Effector memory CD4-positive, alpha-beta T cell (primary cell): Measurements from ENCODE around the gene THADA.

Source experiments
- DNase-seq, 3 donors: peaks; one replicate each; pipeline ENCODE4 v3.0.0-alpha.2; 2020
- H3K27ac ChIP-seq: 2 replicates; pipeline ENCODE4 v1.7.0; 2013; ENCODE audit warnings: mild to moderate bottlenecking, low read length, moderate library complexity; ENCODE audit not compliant: insufficient read depth, poor library complexity, severe bottlenecking
- H3K27me3 ChIP-seq: replicated peaks from 2 replicates; pipeline ENCODE4 v1.7.0; 2013; ENCODE audit warnings: mild to moderate bottlenecking, low read length; ENCODE audit not compliant: insufficient read depth, control insufficient read depth, poor library complexity, severe bottlenecking
- H3K36me3 ChIP-seq: 2 replicates; pipeline ENCODE4 v1.7.0; 2013; ENCODE audit warnings: mild to moderate bottlenecking, low read length, moderate library complexity; ENCODE audit not compliant: control insufficient read depth, insufficient read depth
- H3K4me1 ChIP-seq: 2 replicates; pipeline ENCODE4 v1.7.0; 2013; ENCODE audit warnings: low read length, mild to moderate bottlenecking; ENCODE audit not compliant: control insufficient read depth, insufficient read depth, poor library complexity, severe bottlenecking
- H3K4me3 ChIP-seq: 2 replicates; pipeline ENCODE4 v1.7.0; 2013; ENCODE audit warnings: low read length, low read depth, mild to moderate bottlenecking; ENCODE audit not compliant: insufficient read depth, poor library complexity, severe bottlenecking
- H3K9me3 ChIP-seq: 2 replicates; pipeline ENCODE4 v1.7.0; 2013; ENCODE audit warnings: mild to moderate bottlenecking, low read length, moderate library complexity; ENCODE audit not compliant: control insufficient read depth

Gene THADA

DNA sequence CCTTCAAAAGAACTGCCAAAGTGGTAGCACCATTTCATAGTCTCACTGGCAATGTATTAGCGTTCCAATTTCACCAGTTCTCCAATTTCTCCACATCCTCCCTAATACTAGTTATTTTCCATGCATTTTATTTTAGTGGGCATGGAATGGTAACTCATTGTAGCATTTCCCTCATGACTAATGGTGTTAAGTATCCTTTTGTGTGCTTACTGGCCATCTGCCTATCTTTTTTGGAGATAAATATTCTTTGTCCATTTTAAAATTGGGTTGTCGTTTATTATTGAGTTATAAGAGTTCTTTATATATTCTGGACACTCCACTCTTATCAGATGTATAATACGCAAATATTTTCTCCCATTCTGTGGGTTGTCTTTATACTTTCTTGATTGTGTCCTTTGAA, 107.1 kb downstream of the THADA start:
- Histone ChIP-seq H3K27ac (no peak overlapping the region), H3K4me1 (no peaks in the 10 kb centered on the region), H3K36me3 (no peaks in the 10 kb centered on the region), H3K9me3 (no peaks in the 10 kb centered on the region), H3K27me3 (no peaks in the 10 kb centered on the region), H3K4me3 (no peak overlapping the region)
- DNase-seq, result no peak

GRCh38 chr2:43486603-43487002, 109.2 kb downstream of the THADA start:
- no peak overlapping the region for H3K27ac ChIP-seq
- no peak for DNase-seq

GRCh38 chr2:43484323-43484930, 111.4 kb downstream of the THADA start:
- Histone ChIP-seq H3K27ac (no peak overlapping the region), H3K4me1 (no peaks in the 10 kb centered on the region), H3K4me3 (no peak overlapping the region), H3K9me3 (no peaks in the 10 kb centered on the region), H3K27me3 (no peaks in the 10 kb centered on the region), H3K36me3 (no peaks in the 10 kb centered on the region)
- no peak for DNase-seq

More at GRCh38 chr2:43486603-43487002, 109.2 kb downstream of the THADA start:
- H3K4me3 ChIP-seq, result no peak overlapping the region
- no peaks in the 10 kb centered on the region for H3K27me3 ChIP-seq
- H3K4me1 ChIP-seq, result no peaks in the 10 kb centered on the region
- H3K36me3 ChIP-seq, result no peaks in the 10 kb centered on the region
- no peaks in the 10 kb centered on the region for H3K9me3 ChIP-seq

GRCh38 chr2:43482961-43483360, 112.9 kb downstream of the THADA start:
- H3K27me3 ChIP-seq, result no peaks in the 10 kb centered on the region
- DNase-seq, result no peak
- no peaks in the 10 kb centered on the region for H3K9me3 ChIP-seq
- no peak overlapping the region for H3K4me3 ChIP-seq
- H3K36me3 ChIP-seq, result no peaks in the 10 kb centered on the region
- no peaks in the 10 kb centered on the region for H3K4me1 ChIP-seq
- H3K27ac ChIP-seq, result no peak overlapping the region

DNA sequence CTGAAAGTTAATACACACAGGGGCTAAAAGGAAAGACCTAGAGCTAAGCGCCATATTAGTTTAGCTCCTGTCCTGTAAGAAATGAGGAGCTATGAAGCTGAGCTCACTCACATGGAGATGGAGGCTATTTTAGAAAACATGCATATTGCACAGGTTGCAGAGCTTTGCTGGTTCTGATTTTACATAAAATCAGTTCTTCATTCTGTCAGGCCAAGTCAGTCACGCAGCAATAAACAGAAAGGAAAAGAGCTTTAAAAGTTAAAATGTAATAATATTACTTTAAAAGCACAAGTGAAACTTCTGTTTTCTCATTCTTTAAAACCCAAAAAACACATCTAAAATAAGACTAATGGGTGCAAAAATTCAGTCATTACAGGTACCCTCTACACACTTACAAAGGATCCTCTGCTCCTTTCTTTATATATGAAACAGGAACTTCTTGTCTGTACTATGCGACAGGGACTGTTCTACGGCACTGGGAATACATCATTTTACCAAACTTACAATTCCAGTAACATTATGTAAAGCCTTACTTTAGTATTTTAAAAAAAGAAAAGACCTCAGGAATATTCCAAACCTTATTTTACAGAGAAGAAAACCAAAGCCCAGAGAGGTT, 113.8 kb downstream of the THADA start:
- no peak overlapping the region for H3K27ac ChIP-seq
- no peak overlapping the region for H3K4me3 ChIP-seq
- no peaks in the 10 kb centered on the region for H3K9me3 ChIP-seq
- DNase-seq, result no peak
- H3K27me3 ChIP-seq, result no peaks in the 10 kb centered on the region
- H3K4me1 ChIP-seq, result no peaks in the 10 kb centered on the region
- no peaks in the 10 kb centered on the region for H3K36me3 ChIP-seq

DNA sequence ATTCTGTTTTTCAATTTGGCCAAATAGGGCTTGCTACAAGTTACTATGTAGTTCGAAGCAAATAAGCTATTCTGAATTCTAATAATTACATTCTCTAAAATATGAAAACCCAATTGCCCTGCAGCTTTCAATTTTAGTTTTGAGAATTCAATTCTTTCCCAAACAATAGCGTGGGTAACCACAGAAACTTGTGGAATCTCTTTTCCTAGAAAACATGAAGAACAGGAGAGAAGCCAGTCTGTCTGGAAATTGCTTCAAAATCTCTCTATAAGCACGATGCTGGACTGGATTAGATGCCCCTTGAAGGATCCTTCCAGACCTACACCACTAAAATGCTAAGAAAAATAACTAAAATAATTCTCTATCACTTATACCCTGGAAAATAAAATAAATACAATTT, 115.0 kb downstream of the THADA start:
- H3K27me3 ChIP-seq, result no peaks in the 10 kb centered on the region
- H3K4me1 ChIP-seq, result no peaks in the 10 kb centered on the region
- no peak for DNase-seq
- H3K27ac ChIP-seq, result no peak overlapping the region
- no peaks in the 10 kb centered on the region for H3K9me3 ChIP-seq
- no peak overlapping the region for H3K4me3 ChIP-seq
- H3K36me3 ChIP-seq, result no peaks in the 10 kb centered on the region

DNA sequence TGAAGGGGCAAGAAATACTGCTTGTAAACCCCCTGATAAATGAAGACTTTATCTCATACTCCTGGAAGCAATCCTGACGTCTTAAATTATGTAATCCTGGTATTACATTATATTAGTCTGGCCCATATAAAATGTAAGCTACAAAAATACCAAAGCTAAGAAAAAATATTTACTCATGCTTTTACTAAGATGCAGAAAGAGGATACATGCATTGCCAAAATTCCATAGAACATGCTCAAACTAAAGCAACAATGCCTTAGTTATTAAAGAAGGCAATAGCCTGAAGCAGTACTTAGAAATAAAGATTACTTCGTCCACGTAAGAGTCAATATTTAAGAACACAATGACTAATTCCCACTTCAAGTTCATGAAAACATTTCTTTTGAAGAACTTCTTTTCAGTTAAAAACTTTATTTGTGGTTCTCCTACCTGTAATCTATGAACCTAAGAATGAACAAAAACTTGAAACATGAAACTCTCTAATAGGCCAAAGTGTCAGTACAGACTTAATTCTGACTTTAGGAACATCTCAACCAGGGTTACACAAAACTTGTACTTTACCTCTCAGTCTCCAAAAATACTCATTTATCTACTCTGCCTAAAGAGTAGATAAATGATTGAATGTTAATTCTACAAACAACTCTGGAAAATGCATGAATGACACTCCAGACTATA, 117.3 kb downstream of the THADA start:
- Histone ChIP-seq H3K4me3 (no peak overlapping the region), H3K27ac (no peak overlapping the region)
- DNase-seq, result no peak

GRCh38 chr2:43475922-43476321, 119.9 kb downstream of the THADA start:
- Histone ChIP-seq H3K27ac (no peak overlapping the region), H3K27me3 (no peaks in the 10 kb centered on the region), H3K9me3 (no peaks in the 10 kb centered on the region), H3K4me3 (no peak overlapping the region), H3K4me1 (no peaks in the 10 kb centered on the region), H3K36me3 (no peaks in the 10 kb centered on the region)
- DNase-seq, result no peak

More for the DNA sequence above, 117.3 kb downstream of the THADA start:
- Histone ChIP-seq H3K36me3 (no peaks in the 10 kb centered on the region), H3K27me3 (no peaks in the 10 kb centered on the region), H3K9me3 (no peaks in the 10 kb centered on the region), H3K4me1 (no peaks in the 10 kb centered on the region)

DNA sequence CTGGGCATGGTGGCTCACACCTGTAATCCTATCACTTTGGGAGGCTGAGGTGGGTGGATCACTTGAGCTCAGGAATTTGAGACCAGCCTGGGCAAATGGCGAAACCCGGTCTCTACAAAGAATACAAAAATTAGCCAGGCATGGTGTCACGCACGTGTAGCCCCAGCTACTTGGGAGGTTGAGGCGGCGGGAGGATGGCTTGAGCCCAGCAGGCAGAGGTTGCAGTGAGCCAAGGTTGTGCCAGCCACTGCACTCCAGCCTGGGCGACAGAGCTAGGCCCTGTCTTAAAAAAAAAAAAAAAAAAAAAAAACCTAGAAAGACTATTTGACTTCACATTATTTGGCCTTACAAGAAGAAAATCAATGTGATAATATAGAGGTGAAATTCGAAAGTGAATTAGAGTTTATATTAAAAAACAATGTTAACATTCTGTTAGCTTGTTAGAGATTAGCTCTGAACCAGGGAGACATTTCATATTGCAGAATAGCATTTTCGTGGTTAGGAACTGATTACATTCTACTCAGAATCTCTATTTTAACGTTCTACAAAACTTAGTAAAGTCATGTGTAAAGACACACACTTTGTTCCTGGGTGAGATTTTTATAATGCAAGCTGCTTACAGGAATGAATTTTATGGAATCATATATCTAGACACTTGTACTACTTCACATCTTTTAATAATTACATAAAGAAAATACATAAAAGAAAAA, 120.5 kb downstream of the THADA start:
- Histone ChIP-seq H3K4me1 (no peaks in the 10 kb centered on the region), H3K27me3 (no peaks in the 10 kb centered on the region), H3K4me3 (no peak overlapping the region), H3K36me3 (no peaks in the 10 kb centered on the region), H3K27ac (no peak overlapping the region), H3K9me3 (no peaks in the 10 kb centered on the region)
- no peak for DNase-seq

GRCh38 chr2:43474273-43474672, 121.6 kb downstream of the THADA start:
- H3K27ac ChIP-seq, result no peak overlapping the region
- no peaks in the 10 kb centered on the region for H3K27me3 ChIP-seq
- no peak overlapping the region for H3K4me3 ChIP-seq
- H3K9me3 ChIP-seq, result no peaks in the 10 kb centered on the region
- H3K4me1 ChIP-seq, result no peaks in the 10 kb centered on the region
- no peak for DNase-seq
- no peaks in the 10 kb centered on the region for H3K36me3 ChIP-seq
